Neural cell (in vitro differentiated cells): Measurements from ENCODE around the gene SLC25A22.

Source experiments
- CTCF ChIP-seq: fragments of 450-650 bp; IDR thresholded peaks from 2 replicates; pipeline ENCODE4 v1.5.1; 2014; ENCODE audit warnings: antibody characterized with exemption, mild to moderate bottlenecking, moderate library complexity; ENCODE audit not compliant: poor library complexity, severe bottlenecking
- EP300 ChIP-seq: fragments of 450-650 bp; conservative IDR thresholded peaks from 2 replicates; pipeline ENCODE4 v1.6.1; 2014; ENCODE audit warnings: antibody characterized with exemption, mild to moderate bottlenecking, moderate library complexity; ENCODE audit not compliant: poor library complexity, severe bottlenecking
- EZH2 ChIP-seq: fragments of 200-600, 300-800 bp; shearing (Covaris generic), sonication (generic); IDR thresholded peaks from 2 replicates; pipeline ENCODE4 v1.6.1; 2014; ENCODE audit warnings: antibody characterized with exemption, low read length, borderline replicate concordance, mild to moderate bottlenecking; ENCODE audit not compliant: insufficient read depth, poor library complexity, severe bottlenecking
- MXI1 ChIP-seq: fragments of 450-650 bp; conservative IDR thresholded peaks from 2 replicates; pipeline ENCODE4 v1.6.1; 2014; ENCODE audit warnings: antibody characterized with exemption, mild to moderate bottlenecking; ENCODE audit not compliant: poor library complexity, severe bottlenecking
- POLR2AphosphoS5 ChIP-seq: IDR thresholded peaks from 2 replicates; pipeline ENCODE4 v1.6.1; 2012
- RAD21 ChIP-seq: fragments of 450-650 bp; conservative IDR thresholded peaks from 2 replicates; pipeline ENCODE4 v1.6.1; 2014; ENCODE audit warnings: antibody characterized with exemption, mild to moderate bottlenecking, moderate library complexity
- REST ChIP-seq: IDR thresholded peaks from 2 replicates; pipeline ENCODE4 v1.6.1; 2012; ENCODE audit warnings: borderline replicate concordance
- SMC3 ChIP-seq: fragments of 450-650 bp; conservative IDR thresholded peaks from 2 replicates; pipeline ENCODE4 v1.6.1; 2014; ENCODE audit warnings: antibody characterized with exemption, mild to moderate bottlenecking, moderate library complexity; ENCODE audit not compliant: poor library complexity
- TAF1 ChIP-seq: IDR thresholded peaks from 2 replicates; pipeline ENCODE4 v1.6.1; 2012; ENCODE audit warnings: low read depth

- no peak for TF ChIP-seq EP300
- TF ChIP-seq TAF1 = no peak
- TF ChIP-seq POLR2AphosphoS5 = no peak
- TF ChIP-seq CTCF = no peak
- TF ChIP-seq SMC3 = no peak
- no peak for TF ChIP-seq EZH2
- no peak for TF ChIP-seq REST
- TF ChIP-seq MXI1 = no peak
- no peak for TF ChIP-seq RAD21
These were observed 40.6 kb upstream of the SLC25A22 start for GRCh38 chr11:838441-839279.
